Heart right ventricle (tissue), 16 donors: ENCODE data around the gene ECPAS. TPM values are rescaled to one million over a fixed set of nuclear protein-coding genes. Genes with fewer than 3 reads are reported as not detected.
"Not testable (repeated sequence)": the region's sequence is repeated elsewhere in the genome, so short reads cannot be mapped to it uniquely, and the experiment has no call there.

Experiments used
- ATAC-seq, 8 donors: fragments of 200-7000 bp; cut with Tn5 transposase; one replicate each; pipeline ENCODE4 v1.9.1; 2020; ENCODE audit warnings: mild to moderate bottlenecking in 8 of 8, moderate library complexity in 8 of 8, moderate number of reproducible peaks in 1 of 8
- DNase-seq, 2 donors: peaks; one replicate each; pipeline ENCODE4 v3.0.0-alpha.2; 2020
- H3K27ac ChIP-seq, 10 donors: fragments of 200-600 bp; sonication (generic) in 2 of 10; one replicate each; pipeline versions ENCODE4 v1.5.0 to v1.8.0; 2020 to 2022; ENCODE audit warnings: mild to moderate bottlenecking in 3 of 10
- H3K27me3 ChIP-seq, 7 donors: fragments of 200-600 bp; one replicate each; pipeline ENCODE4 v1.8.0; 2021 to 2022; ENCODE audit warnings: mild to moderate bottlenecking in 2 of 7
- H3K36me3 ChIP-seq, 9 donors: fragments of 200-600 bp; sonication (generic) in 1 of 9; one replicate each; pipeline versions ENCODE4 v1.5.0 to v1.8.0; 2020 to 2022; ENCODE audit warnings: mild to moderate bottlenecking in 2 of 9
- H3K4me1 ChIP-seq, 9 donors: fragments of 200-600 bp; sonication (generic) in 1 of 9; one replicate each; pipeline versions ENCODE4 v1.5.0 to v1.8.0; 2020 to 2022; ENCODE audit warnings: mild to moderate bottlenecking in 4 of 9
- H3K4me3 ChIP-seq, 10 donors: fragments of 200-600 bp; sonication (generic) in 2 of 10; one replicate each; pipeline versions ENCODE4 v1.5.0 to v1.8.0; 2020 to 2022; ENCODE audit warnings: mild to moderate bottlenecking in 7 of 10, moderate library complexity in 2 of 10
- H3K9me3 ChIP-seq, 11 donors: fragments of 200-600 bp in 10 of 11; sonication (generic) in 2 of 11; one replicate each; pipeline versions ENCODE4 v1.5.0 to v1.8.0; 2013 to 2022; ENCODE audit warnings: mild to moderate bottlenecking in 2 of 11, control low read depth in 1 of 11, moderate library complexity in 1 of 11
- WGBS, 2 donors: extraction: QIAGEN DNeasy Blood & Tissue Kit; methylation state at CpG; one replicate each; pipeline ENCODE4 v1.1.7; 2013; ENCODE audit warnings: inconsistent platforms in 1 of 2; 5-methylcytosine and 5-hydroxymethylcytosine counted together
- intact Hi-C, 10 donors: fragments of 100-400 bp; cut with DNase I; formaldehyde crosslinking; loops; one replicate each; pipeline versions ENCODE4 v1.11.1 to v1.14.2; 2022
- polyA plus RNA-seq, 2 donors: library from polyadenylated mRNA; stranded (reverse); fragments of 200-250 nt; gene quantifications; one replicate each; pipeline ENCODE4 v1.2.3, GENCODE V29; 2013
- total RNA-seq, 10 donors: library from RNA; stranded (reverse); fragmentation: NEBNext Ultra II Directional in 3 of 10; extraction: Animal tissue kit (Norgen Biotek cat#: 25700) in 3 of 10; gene quantifications; one replicate each; pipeline versions ENCODE4 v1.2.1 to v1.2.4, GENCODE V29; 2021 to 2023
- TF ChIP-seq, protein P1 (sequence below), 9 donors: fragments of 200-600 bp; sonication (generic) in 2 of 9; IDR thresholded peaks; one replicate each; pipeline versions ENCODE4 v1.5.0 to v1.8.0; 2021 to 2022; ENCODE audit warnings: antibody characterized with exemption in 9 of 9, mild to moderate bottlenecking in 5 of 9, moderate library complexity in 1 of 9
- donor health status: Arrhythmogenic right ventricular cardiomyopathy.
- donor health status: ischemic (EF 13 %, LVEDD 7.1; RV severe dilation, severe dysfunction).
- donor health status: healthy with polysubstance abuse.
- donor health status: DM: no; HTN: yes; CAD: no.
- donor health status: DM: no; HTN: no; CAD: no.
- donor health status: ischemic (EF 25% LVEDD 6.9; RV normal size, moderate dysfunction).
- donor health status: ischemic (EF 25% LVEDD 5.7; RV mildly dilated, moderate dysfunction).
- donor health status: healthy.
- donor health status: DM: yes; HTN: yes; CAD: no.
- donor health status: Ischemic cardiomyopathy.
- donor health status: ischemic (EF 35%, LVEDD 5.7; RV mildly dilated, moderate dysfunction).
- donor health status: nonischemic (EF 11% LVEDD 7.7; RV severe dilation, severe dysfunction).
- donor health status: DM: yes; HTN: yes; CAD: no.
- donor health status: PGD.
- donor health status: ischemic (EF 29% LVEDD 5.4; RV normal size, mild dysfunction).
- donor health status: nonischemic (EF 23%, LVEDD 6.1; RV moderate dilation, normal function).

ECPAS gene
- total and polyA plus RNA-seq, 12 donors, result 20.6 to 128 (median 108) TPM

DNA sequence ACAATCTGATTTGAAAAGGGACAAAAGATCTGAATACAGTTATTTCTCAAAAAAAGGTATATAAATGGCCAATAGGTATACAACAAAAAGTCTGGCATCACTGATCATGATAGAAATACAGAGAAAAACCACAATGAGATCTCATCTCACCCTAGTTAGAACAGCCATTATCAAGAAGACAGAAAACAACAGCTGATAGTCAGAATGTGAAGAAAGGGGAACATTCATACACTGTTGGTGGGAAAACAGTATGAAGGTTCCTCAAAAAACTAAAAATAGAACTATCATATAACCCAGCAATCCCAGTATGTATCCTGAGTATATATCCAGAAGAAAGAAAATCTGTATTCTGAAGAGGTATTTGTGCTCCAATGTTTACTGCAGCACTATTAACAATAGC lies 78.5 kb downstream of the ECPAS start:
- peaks cover 0 to 100% (median 80%) of the 10 kb centered on the region in 9 donors for H3K36me3 ChIP-seq
- no peak overlapping the region for H3K27ac ChIP-seq
- H3K27me3 ChIP-seq, result no peaks in the 10 kb centered on the region
- H3K4me3 ChIP-seq, result no peak overlapping the region
- no peak for ATAC-seq
- intact Hi-C loops, result no loop called here
- no peaks in the 10 kb centered on the region for H3K4me1 ChIP-seq
- peaks cover 0 to 37% (median 10%) of the 10 kb centered on the region in 11 donors for H3K9me3 ChIP-seq
- no peak for DNase-seq
- TF ChIP-seq, protein P1, sequence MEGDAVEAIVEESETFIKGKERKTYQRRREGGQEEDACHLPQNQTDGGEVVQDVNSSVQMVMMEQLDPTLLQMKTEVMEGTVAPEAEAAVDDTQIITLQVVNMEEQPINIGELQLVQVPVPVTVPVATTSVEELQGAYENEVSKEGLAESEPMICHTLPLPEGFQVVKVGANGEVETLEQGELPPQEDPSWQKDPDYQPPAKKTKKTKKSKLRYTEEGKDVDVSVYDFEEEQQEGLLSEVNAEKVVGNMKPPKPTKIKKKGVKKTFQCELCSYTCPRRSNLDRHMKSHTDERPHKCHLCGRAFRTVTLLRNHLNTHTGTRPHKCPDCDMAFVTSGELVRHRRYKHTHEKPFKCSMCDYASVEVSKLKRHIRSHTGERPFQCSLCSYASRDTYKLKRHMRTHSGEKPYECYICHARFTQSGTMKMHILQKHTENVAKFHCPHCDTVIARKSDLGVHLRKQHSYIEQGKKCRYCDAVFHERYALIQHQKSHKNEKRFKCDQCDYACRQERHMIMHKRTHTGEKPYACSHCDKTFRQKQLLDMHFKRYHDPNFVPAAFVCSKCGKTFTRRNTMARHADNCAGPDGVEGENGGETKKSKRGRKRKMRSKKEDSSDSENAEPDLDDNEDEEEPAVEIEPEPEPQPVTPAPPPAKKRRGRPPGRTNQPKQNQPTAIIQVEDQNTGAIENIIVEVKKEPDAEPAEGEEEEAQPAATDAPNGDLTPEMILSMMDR (IDR thresholded peaks at IDR 0.05), result no peak

DNA sequence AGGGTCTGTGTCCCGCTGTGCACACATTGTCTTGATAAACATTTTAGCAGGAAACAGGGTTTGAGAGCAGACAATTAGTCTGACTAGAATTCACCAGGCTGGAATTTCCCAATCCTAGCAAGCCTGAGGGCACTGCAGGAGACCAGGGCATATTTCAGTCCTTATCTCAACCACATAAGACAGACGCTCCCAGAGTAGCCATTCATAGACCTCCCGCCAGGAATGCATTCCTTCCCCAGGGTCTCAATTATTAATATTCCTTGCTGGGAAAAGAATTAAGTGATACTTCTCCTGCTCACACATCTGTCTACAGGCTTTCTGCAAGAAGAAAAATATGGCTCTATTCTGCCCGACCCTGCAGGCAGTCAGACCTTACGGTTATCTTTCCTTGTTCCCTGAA lies 82.7 kb downstream of the ECPAS start:
- H3K4me3 ChIP-seq, H3K4me1 ChIP-seq, DNase-seq, intact Hi-C loops, ATAC-seq, H3K27ac ChIP-seq, H3K27me3 ChIP-seq: not testable (repeated sequence)
- 97 to 98% methylated on average over 5 of the region's 5 CpGs for WGBS, 2 donors
- peaks cover 0 to 100% (median 66%) of the 10 kb centered on the region in 9 donors for H3K36me3 ChIP-seq
- H3K9me3 ChIP-seq, result peaks cover 0 to 47% (median 17%) of the 10 kb centered on the region in 11 donors

DNA sequence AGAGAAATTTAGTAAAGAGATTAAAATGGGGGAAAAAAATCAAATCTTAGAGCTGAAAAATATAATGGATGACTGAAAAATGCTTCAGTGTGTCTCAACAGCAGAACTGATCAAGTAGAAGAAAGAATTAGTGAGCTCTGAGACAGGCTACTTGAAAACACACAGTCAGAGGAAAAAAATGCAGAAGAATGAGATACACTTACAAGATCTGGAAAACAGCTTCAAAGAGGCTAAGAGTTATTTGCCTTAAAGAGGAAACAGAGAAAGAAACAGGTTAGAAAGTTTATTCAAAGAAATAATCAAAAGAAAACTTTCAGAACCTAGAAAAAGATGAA lies 83.7 kb downstream of the ECPAS start:
- Histone ChIP-seq H3K4me1 (no peaks in the 10 kb centered on the region), H3K36me3 (peaks cover 0 to 100% (median 68%) of the 10 kb centered on the region in 9 donors), H3K4me3 (no peak overlapping the region), H3K27ac (no peak overlapping the region), H3K9me3 (peaks cover 0 to 40% (median 17%) of the 10 kb centered on the region in 11 donors), H3K27me3 (no peaks in the 10 kb centered on the region)
- TF ChIP-seq, protein P1 (IDR thresholded peaks at IDR 0.05), result no peak
- intact Hi-C loops, result no loop called here
- no peak for ATAC-seq
- DNase-seq, result no peak

DNA sequence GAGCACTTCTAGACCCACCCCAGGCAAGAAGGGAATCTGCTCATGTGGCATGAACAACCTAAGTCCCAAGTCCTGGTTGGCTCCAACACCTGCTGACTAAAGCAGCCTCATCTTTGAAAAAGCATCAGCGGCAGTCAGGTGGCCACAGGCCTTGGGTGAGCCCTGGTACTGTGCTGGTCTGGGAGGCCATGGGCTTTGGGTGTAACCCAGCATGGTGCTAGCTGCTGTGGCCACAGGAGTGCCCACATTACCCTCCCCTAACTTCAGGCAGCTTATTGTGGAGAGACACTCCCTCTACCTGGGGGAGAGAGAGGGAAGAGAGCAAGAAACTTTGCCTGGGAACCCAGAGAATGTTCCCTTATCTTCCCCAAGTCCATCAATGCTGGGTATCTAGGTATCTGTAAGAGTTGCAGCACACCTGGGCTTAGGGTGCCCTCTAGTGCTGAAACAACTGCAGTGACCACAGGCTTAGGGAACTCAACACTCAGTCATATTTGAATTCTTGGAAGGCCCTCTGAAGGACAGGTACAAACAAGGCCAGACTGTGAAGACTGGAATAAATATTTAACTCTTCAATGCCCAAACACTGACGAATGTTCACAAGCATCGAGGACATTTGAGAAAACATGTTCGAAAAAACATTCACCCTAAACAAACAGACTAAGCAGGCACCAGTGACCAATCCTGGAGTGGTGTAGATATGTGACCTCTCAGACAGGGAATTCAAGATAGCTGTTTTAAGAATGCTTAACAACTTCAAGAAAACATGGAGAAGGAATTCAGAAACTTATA lies 84.2 kb downstream of the ECPAS start:
- peaks cover 0 to 38% (median 17%) of the 10 kb centered on the region in 11 donors for H3K9me3 ChIP-seq
- intact Hi-C loops, result no loop called here
- no peak overlapping the region for H3K4me3 ChIP-seq
- H3K27me3 ChIP-seq, result no peaks in the 10 kb centered on the region
- DNase-seq, result no peak
- WGBS, 2 donors, result 95 to 97% methylated on average over 4 of the region's 4 CpGs
- no peaks in the 10 kb centered on the region for H3K4me1 ChIP-seq
- no peak overlapping the region for H3K27ac ChIP-seq
- no peak for ATAC-seq
- H3K36me3 ChIP-seq, result peaks cover 0 to 100% (median 68%) of the 10 kb centered on the region in 9 donors
- TF ChIP-seq, protein P1 (IDR thresholded peaks at IDR 0.05), result peak in 2 of 9 donors; percentile 17 to 38

DNA sequence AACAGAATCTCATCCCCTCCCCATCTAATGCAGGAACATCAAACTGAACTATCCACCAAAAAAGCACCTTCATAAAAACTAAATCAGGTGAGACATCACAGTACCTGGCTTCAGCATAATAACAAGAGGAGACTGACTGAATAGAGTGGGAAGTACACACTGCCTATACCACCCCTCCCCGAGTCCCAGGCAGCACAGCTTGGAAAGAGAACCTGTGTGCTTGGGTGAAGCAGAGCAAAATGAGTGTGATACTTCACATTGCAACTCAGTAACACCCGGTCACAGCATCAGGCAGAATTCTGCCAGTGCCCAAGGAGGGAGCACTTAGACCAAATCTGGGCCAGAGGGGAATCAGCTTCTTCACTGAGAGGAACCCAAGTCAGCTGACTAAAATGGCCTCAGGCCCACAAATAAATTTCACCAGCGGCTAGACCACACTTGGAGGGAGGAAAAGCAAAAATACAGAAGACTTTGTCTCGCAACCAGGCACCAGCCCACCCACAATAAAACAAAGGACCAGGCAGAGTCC lies 84.9 kb downstream of the ECPAS start:
- no peak for ATAC-seq
- TF ChIP-seq, protein P1 (IDR thresholded peaks at IDR 0.05), result no peak
- H3K27ac ChIP-seq, result no peak overlapping the region
- 93 to 94% methylated on average over 4 of the region's 4 CpGs for WGBS, 2 donors
- H3K36me3 ChIP-seq, result peaks cover 0 to 100% (median 66%) of the 10 kb centered on the region in 9 donors
- no peaks in the 10 kb centered on the region for H3K4me1 ChIP-seq
- no peaks in the 10 kb centered on the region for H3K27me3 ChIP-seq
- intact Hi-C loops, result no loop called here
- DNase-seq, result no peak
- H3K9me3 ChIP-seq, result peaks cover 0 to 31% (median 17%) of the 10 kb centered on the region in 11 donors
- no peak overlapping the region for H3K4me3 ChIP-seq
